ENCODE measurements around the gene NHS.

NHS gene

GRCh38 chrX:17471121-17471520, 96.1 kb downstream of the NHS start:
- Mint-ChIP-seq H3K9me3 (no peaks in the 10 kb centered on the region), H3K4me1 (ENCODE audit: low read depth in 2 of 2) (no peaks in the 10 kb centered on the region), H3K4me3 (no peak overlapping the region), H3K27me3 (no peaks in the 10 kb centered on the region), H3K27ac (no peak overlapping the region), H3K36me3 (ENCODE audit: insufficient read depth) (no peaks in the 10 kb centered on the region)
- DNase-seq = no peak
- ATAC-seq (replicated peaks) = no peak

GRCh38 chrX:17471861-17472260, 96.9 kb downstream of the NHS start:
- Mint-ChIP-seq H3K4me1 (ENCODE audit: low read depth in 2 of 2) (no peaks in the 10 kb centered on the region), H3K27me3 (no peaks in the 10 kb centered on the region), H3K36me3 (ENCODE audit: insufficient read depth) (no peaks in the 10 kb centered on the region), H3K9me3 (no peaks in the 10 kb centered on the region), H3K27ac (no peak overlapping the region), H3K4me3 (no peak overlapping the region)
- no peak for DNase-seq
- no peak for ATAC-seq (replicated peaks)

GRCh38 chrX:17472424-17472823, 97.4 kb downstream of the NHS start:
- H3K4me1 Mint-ChIP-seq (ENCODE audit: low read depth in 2 of 2) = no peaks in the 10 kb centered on the region
- no peak overlapping the region for H3K4me3 Mint-ChIP-seq

GRCh38 chrX:17473021-17473420, 98.0 kb downstream of the NHS start:
- DNase-seq = no peak
- Mint-ChIP-seq H3K4me1 (ENCODE audit: low read depth in 2 of 2) (no peaks in the 10 kb centered on the region), H3K27ac (no peak overlapping the region), H3K4me3 (no peak overlapping the region), H3K9me3 (no peaks in the 10 kb centered on the region), H3K27me3 (no peaks in the 10 kb centered on the region), H3K36me3 (ENCODE audit: insufficient read depth) (no peaks in the 10 kb centered on the region)
- no peak for ATAC-seq (replicated peaks)

More at GRCh38 chrX:17472424-17472823, 97.4 kb downstream of the NHS start:
- Mint-ChIP-seq H3K27me3 (no peaks in the 10 kb centered on the region), H3K9me3 (no peaks in the 10 kb centered on the region), H3K27ac (no peak overlapping the region), H3K36me3 (ENCODE audit: insufficient read depth) (no peaks in the 10 kb centered on the region)
- ATAC-seq (replicated peaks) = no peak
- DNase-seq = no peak

- H3K36me3 Mint-ChIP-seq (ENCODE audit: insufficient read depth) = no peaks in the 10 kb centered on the region
- DNase-seq (no peak), ATAC-seq (replicated peaks) (no peak)
- H3K9me3 Mint-ChIP-seq = no peaks in the 10 kb centered on the region
- no peak overlapping the region for H3K27ac Mint-ChIP-seq
- no peaks in the 10 kb centered on the region for H3K4me1 Mint-ChIP-seq (ENCODE audit: low read depth in 2 of 2)
- H3K4me3 Mint-ChIP-seq = no peak overlapping the region
- no peaks in the 10 kb centered on the region for H3K27me3 Mint-ChIP-seq
Measured at GRCh38 chrX:17474892-17475291, 99.9 kb downstream of the NHS start.

GRCh38 chrX:17475449-17476217, 100.6 kb downstream of the NHS start:
- Mint-ChIP-seq H3K27me3 (no peaks in the 10 kb centered on the region), H3K4me3 (no peak overlapping the region), H3K27ac (no peak overlapping the region), H3K36me3 (ENCODE audit: insufficient read depth) (no peaks in the 10 kb centered on the region), H3K4me1 (ENCODE audit: low read depth in 2 of 2) (no peaks in the 10 kb centered on the region), H3K9me3 (no peaks in the 10 kb centered on the region)
- ATAC-seq (replicated peaks) (no peak), DNase-seq (no peak)

- DNase-seq = no peak
- Mint-ChIP-seq H3K36me3 (ENCODE audit: insufficient read depth) (no peaks in the 10 kb centered on the region), H3K4me3 (no peak overlapping the region), H3K27me3 (no peaks in the 10 kb centered on the region), H3K4me1 (ENCODE audit: low read depth in 2 of 2) (no peaks in the 10 kb centered on the region), H3K9me3 (no peaks in the 10 kb centered on the region), H3K27ac (no peak overlapping the region)
- no peak for ATAC-seq (replicated peaks)
Measured at GRCh38 chrX:17476411-17476810, 101.4 kb downstream of the NHS start.

GRCh38 chrX:17481086-17481485, 106.1 kb downstream of the NHS start:
- Mint-ChIP-seq H3K27me3 (no peaks in the 10 kb centered on the region), H3K27ac (no peak overlapping the region), H3K4me1 (ENCODE audit: low read depth in 2 of 2) (no peaks in the 10 kb centered on the region), H3K4me3 (no peak overlapping the region), H3K9me3 (no peaks in the 10 kb centered on the region), H3K36me3 (ENCODE audit: insufficient read depth) (no peaks in the 10 kb centered on the region)
- DNase-seq (no peak), ATAC-seq (replicated peaks) (no peak)

- ATAC-seq (replicated peaks) (no peak), DNase-seq (no peak)
- Mint-ChIP-seq H3K27me3 (no peaks in the 10 kb centered on the region), H3K4me3 (no peak overlapping the region), H3K4me1 (ENCODE audit: low read depth in 2 of 2) (no peaks in the 10 kb centered on the region), H3K27ac (no peak overlapping the region), H3K36me3 (ENCODE audit: insufficient read depth) (no peaks in the 10 kb centered on the region), H3K9me3 (no peaks in the 10 kb centered on the region)
Measured at GRCh38 chrX:17484592-17484991, 109.6 kb downstream of the NHS start.

GRCh38 chrX:17485391-17485790, 110.4 kb downstream of the NHS start:
- no peaks in the 10 kb centered on the region for H3K27me3 Mint-ChIP-seq
- no peak for ATAC-seq (replicated peaks)

GRCh38 chrX:17488036-17488435, 113.0 kb downstream of the NHS start:
- no peak overlapping the region for H3K4me3 Mint-ChIP-seq
- H3K27me3 Mint-ChIP-seq = no peaks in the 10 kb centered on the region
- H3K36me3 Mint-ChIP-seq (ENCODE audit: insufficient read depth) = no peaks in the 10 kb centered on the region
- DNase-seq (no peak), ATAC-seq (replicated peaks) (no peak)
- H3K4me1 Mint-ChIP-seq (ENCODE audit: low read depth in 2 of 2) = no peaks in the 10 kb centered on the region
- no peak overlapping the region for H3K27ac Mint-ChIP-seq
- peaks cover 0 to 7% of the 10 kb centered on the region in 2 donors for H3K9me3 Mint-ChIP-seq

More at GRCh38 chrX:17485391-17485790, 110.4 kb downstream of the NHS start:
- Mint-ChIP-seq H3K4me1 (ENCODE audit: low read depth in 2 of 2) (no peaks in the 10 kb centered on the region), H3K9me3 (no peaks in the 10 kb centered on the region), H3K36me3 (ENCODE audit: insufficient read depth) (no peaks in the 10 kb centered on the region), H3K27ac (no peak overlapping the region), H3K4me3 (no peak overlapping the region)
- no peak for DNase-seq

- ATAC-seq (replicated peaks) (no peak), DNase-seq (no peak)
- H3K9me3 Mint-ChIP-seq = peaks cover 0 to 7% of the 10 kb centered on the region in 2 donors
- H3K27me3 Mint-ChIP-seq = no peaks in the 10 kb centered on the region
- no peaks in the 10 kb centered on the region for H3K36me3 Mint-ChIP-seq (ENCODE audit: insufficient read depth)
- H3K4me1 Mint-ChIP-seq (ENCODE audit: low read depth in 2 of 2) = no peaks in the 10 kb centered on the region
- H3K4me3 Mint-ChIP-seq = no peak overlapping the region
- no peak overlapping the region for H3K27ac Mint-ChIP-seq
Measured at GRCh38 chrX:17494216-17494615, 119.2 kb downstream of the NHS start.

- no peak for ATAC-seq (replicated peaks)
Measured at GRCh38 chrX:17495052-17495451, 120.1 kb downstream of the NHS start.

GRCh38 chrX:17496407-17496806, 121.4 kb downstream of the NHS start:
- H3K9me3 Mint-ChIP-seq = peaks cover 2 to 7% of the 10 kb centered on the region in 2 donors
- H3K27me3 Mint-ChIP-seq = no peaks in the 10 kb centered on the region
- H3K4me1 Mint-ChIP-seq (ENCODE audit: low read depth in 2 of 2) = no peaks in the 10 kb centered on the region
- ATAC-seq (replicated peaks) (no peak), DNase-seq (no peak)
- H3K27ac Mint-ChIP-seq = no peak overlapping the region
- H3K4me3 Mint-ChIP-seq = no peak overlapping the region
- no peaks in the 10 kb centered on the region for H3K36me3 Mint-ChIP-seq (ENCODE audit: insufficient read depth)

More at GRCh38 chrX:17495052-17495451, 120.1 kb downstream of the NHS start:
- Mint-ChIP-seq H3K4me3 (no peak overlapping the region), H3K27ac (no peak overlapping the region), H3K36me3 (ENCODE audit: insufficient read depth) (no peaks in the 10 kb centered on the region), H3K9me3 (peaks cover 0 to 7% of the 10 kb centered on the region in 2 donors), H3K27me3 (no peaks in the 10 kb centered on the region), H3K4me1 (ENCODE audit: low read depth in 2 of 2) (no peaks in the 10 kb centered on the region)
- no peak for DNase-seq

Data from effector memory CD8-positive, alpha-beta T cell (primary cell).